ENCODE data around the gene NPC2. TPM values are rescaled to one million over a fixed set of nuclear protein-coding genes. Genes with fewer than 3 reads are reported as not detected.
"Not testable (repeated sequence)": the region's sequence is repeated elsewhere in the genome, so short reads cannot be mapped to it uniquely, and the experiment has no call there.

NPC2 gene
- total and polyA plus RNA-seq, 11 donors, result 69.4 to 374 (median 135) TPM

GRCh38 chr14:74538411-74539391 lies 45.6 kb upstream of the NPC2 start:
- intact Hi-C loops (cut with DNase I), result no loop called here
- 87 to 92% (median 89%) methylated on average over 11 of the region's 11 CpGs for WGBS, 4 donors
- Histone ChIP-seq H3K27me3 (no peaks in the 10 kb centered on the region), H3K9me3 (no peaks in the 10 kb centered on the region), H3K4me1 (peaks cover 0 to 2% (median 0%) of the 10 kb centered on the region in 12 donors), H3K4me3 (no peak overlapping the region), H3K27ac (no peak overlapping the region), H3K36me3 (peaks cover 0 to 43% (median 0%) of the 10 kb centered on the region in 9 donors)
- DNase-seq, result peak in 1 of 5 donors; percentile 25
- TF ChIP-seq CTCF (IDR thresholded peaks at IDR 0.05) (no peak), POLR2A (IDR thresholded peaks at IDR 0.05) (no peak)
- ATAC-seq, result no peak

DNA sequence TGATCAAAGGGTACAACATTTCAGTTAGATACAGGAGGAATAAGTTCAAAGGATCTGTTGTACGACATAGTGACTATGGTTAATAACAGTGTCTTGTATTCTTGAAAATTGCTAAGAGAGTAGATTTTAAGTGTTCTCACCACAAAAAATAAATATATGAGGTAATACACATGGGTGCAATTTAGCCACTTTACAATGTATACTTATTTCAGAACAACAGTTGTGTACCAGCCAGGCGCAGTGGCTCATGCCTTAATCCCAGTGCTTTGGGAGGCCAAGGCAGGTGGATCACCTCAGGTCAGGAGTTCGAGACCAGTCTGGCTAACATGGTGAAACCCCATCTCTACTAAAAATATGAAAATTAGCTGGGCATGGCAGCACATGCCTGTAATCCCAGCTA lies 43.2 kb upstream of the NPC2 start:
- H3K9me3 ChIP-seq; H3K27ac ChIP-seq; ATAC-seq; H3K4me3 ChIP-seq; H3K4me1 ChIP-seq; H3K27me3 ChIP-seq; intact Hi-C loops (cut with DNase I); DNase-seq: not testable (repeated sequence)
- peaks cover 0 to 48% (median 0%) of the 10 kb centered on the region in 9 donors for H3K36me3 ChIP-seq
- 87 to 94% (median 94%) methylated on average over 3 of the region's 3 CpGs for WGBS, 4 donors

GRCh38 chr14:74535756-74536325 lies 42.7 kb upstream of the NPC2 start:
- H3K4me1 ChIP-seq, result peaks cover 0 to 8% (median 0%) of the 10 kb centered on the region in 12 donors
- intact Hi-C loops (cut with DNase I), result no loop called here
- no peak overlapping the region for H3K4me3 ChIP-seq
- peaks cover 0 to 48% (median 0%) of the 10 kb centered on the region in 9 donors for H3K36me3 ChIP-seq
- H3K27me3 ChIP-seq, result no peaks in the 10 kb centered on the region
- TF ChIP-seq CTCF (IDR thresholded peaks at IDR 0.05), result no peak
- no peak for TF ChIP-seq POLR2A (IDR thresholded peaks at IDR 0.05)
- no peak overlapping the region for H3K27ac ChIP-seq
- DNase-seq, result peak in 1 of 5 donors; percentile 49
- ATAC-seq, result no peak
- 63 to 80% (median 76%) methylated on average over 5 to 10 of the region's 10 CpGs for WGBS, 4 donors
- no peaks in the 10 kb centered on the region for H3K9me3 ChIP-seq

DNA sequence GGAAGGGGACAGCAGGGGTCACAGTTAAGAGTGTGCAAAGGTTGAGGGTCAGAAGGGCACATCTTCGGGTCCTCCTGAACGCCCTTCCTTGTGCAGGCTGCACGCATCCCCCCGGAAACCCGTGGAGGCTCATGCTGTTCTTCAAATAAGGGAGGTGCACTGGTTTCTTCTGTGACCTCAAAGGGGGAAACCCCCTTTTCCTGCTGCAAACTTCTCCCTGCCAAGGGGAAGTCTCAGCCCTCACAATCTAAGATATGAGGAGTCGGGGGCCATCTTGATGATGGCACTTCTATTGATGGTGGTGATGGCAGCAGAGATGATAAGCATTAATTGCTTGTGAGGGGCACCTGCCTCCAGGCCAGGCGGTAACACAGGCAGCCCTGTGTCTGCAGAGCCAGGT lies 40.5 kb upstream of the NPC2 start:
- TF ChIP-seq CTCF (IDR thresholded peaks at IDR 0.05) (no peak), POLR2A (IDR thresholded peaks at IDR 0.05) (no peak)
- H3K4me1 ChIP-seq, result peaks cover 0 to 8% (median 0%) of the 10 kb centered on the region in 12 donors
- H3K9me3 ChIP-seq, result no peaks in the 10 kb centered on the region
- ATAC-seq, result no peak
- WGBS, 4 donors, result 76 to 83% (median 79%) methylated on average over 7 of the region's 7 CpGs
- peak in 1 of 5 donors; percentile 12 for DNase-seq
- H3K4me3 ChIP-seq, result no peak overlapping the region
- H3K36me3 ChIP-seq, result peaks cover 0 to 47% (median 0%) of the 10 kb centered on the region in 9 donors
- no peaks in the 10 kb centered on the region for H3K27me3 ChIP-seq
- H3K27ac ChIP-seq, result no peak overlapping the region
- intact Hi-C loops (cut with DNase I), result no loop called here
